ENCODE results near the gene SERTAD4.

Gene SERTAD4

GRCh38 chr1:210233495-210234328, 1.1 kb downstream of the SERTAD4 start:
- DNase-seq, result peak in 1 of 2 experiments; percentile 16

DNA sequence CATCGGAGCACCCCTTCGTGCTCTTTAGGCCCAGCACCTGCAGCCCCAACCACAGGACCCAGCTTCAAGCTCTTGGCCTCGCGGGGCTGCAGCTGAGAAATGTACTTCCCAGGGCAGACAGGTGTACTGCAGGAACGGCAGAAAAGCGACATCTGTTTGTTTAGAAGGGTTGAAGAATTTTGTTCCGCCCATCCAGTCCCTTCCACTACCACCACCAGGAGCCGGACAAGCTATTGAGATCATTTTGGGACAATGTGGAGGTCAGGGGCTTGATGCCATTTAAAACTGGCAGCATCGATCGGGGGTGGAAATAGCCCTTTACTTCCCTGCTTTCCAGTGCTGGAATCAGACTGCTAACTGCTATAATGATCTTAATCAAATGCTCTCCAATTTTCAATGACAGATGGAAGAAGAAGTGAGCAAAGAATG, 1.7 kb downstream of the SERTAD4 start:
- DNase-seq, result peak in 1 of 2 experiments; percentile 1

- DNase-seq, result no peak
Measured at GRCh38 chr1:210235363-210236053, 2.9 kb downstream of the SERTAD4 start.

DNA sequence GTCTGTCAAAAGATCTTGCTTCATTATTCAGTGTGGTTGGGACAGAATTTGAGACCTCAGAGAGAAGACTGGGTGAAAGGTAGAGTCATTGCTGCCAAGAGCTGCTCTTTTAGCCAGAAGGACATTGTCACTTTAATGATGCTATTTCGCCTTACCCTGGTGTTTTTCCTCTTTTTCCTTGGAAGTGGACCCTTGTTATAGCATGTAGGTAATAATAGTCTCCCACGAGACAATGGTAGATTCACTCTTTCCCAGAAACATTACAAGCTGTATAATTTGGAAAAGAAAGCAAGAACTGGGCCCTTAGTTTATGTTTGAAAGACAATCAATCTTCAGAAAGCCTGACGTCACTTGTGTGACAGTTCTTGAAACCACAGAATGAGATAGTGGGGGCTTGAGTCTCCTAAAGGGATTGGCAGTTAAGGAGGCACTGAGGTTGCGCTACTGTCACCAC, 3.8 kb downstream of the SERTAD4 start:
- DNase-seq, result no peak

DNA sequence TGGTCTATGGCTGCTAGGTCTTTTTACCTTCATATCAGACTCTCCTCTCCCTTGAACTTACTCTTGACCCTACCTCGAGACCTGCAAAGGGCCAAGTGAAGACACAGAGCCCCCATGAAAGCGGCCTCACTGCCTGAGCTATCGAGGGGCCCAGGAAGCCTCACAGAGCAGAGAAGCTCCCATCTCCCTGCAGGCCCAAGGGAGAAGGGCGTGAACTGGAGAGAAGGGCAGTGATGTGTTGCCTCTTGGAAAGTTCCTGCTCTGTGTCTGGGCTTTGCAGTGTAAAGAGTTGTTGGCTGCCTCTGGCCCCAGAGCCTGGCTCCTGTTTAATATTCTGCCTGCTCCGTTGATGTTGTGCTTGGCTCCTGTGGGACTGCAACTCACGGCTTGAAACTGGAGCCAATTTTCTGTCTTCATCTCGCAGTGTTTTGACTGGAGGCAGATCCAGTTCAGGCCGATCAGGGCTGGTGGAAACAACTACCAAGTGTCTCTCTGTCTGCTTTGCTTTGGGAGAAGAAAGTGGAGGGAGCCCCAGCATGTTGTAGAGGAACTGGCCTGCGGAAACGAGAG, 4.3 kb downstream of the SERTAD4 start:
- no peak for DNase-seq

DNA sequence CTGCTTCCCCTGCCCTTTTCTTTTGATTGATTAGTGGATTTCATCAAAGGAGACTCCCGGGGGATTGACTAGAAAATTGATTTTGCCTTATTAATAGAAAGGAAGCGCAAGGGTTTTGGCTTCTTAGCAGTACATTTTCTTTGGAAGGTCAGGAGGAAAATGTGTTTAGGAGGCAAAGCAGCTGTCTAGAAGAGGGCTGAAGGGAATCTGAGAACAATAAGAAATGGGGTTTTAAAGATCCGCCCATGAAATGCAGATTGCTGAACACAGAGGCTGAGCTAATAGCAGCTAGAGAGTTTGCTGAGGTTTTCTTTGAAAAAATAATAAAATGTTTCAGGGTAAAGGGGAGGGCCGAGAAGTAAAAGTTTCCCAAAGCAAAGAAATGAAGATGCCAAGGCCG, 4.9 kb downstream of the SERTAD4 start:
- no peak for DNase-seq

DNA sequence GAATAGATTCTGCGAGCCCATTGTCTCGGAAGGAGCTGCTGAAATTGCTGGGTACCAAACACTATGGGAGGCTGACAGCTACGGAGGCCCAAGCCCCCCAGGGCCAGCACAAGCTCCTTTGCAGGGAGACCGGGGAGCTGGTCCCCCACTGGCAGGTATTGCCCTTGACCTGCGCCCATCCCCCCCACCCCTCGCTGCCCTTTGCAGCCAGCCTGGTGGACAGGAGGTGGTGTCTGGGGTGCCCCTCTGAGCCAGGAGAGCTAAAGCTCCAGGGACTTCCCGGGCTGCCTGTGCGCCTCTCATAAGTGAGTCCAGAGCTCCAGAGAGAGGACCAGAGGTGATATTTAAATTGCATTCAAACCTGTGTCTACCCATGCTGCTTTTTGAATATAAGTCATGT, 5.4 kb downstream of the SERTAD4 start:
- no peak for DNase-seq

DNA sequence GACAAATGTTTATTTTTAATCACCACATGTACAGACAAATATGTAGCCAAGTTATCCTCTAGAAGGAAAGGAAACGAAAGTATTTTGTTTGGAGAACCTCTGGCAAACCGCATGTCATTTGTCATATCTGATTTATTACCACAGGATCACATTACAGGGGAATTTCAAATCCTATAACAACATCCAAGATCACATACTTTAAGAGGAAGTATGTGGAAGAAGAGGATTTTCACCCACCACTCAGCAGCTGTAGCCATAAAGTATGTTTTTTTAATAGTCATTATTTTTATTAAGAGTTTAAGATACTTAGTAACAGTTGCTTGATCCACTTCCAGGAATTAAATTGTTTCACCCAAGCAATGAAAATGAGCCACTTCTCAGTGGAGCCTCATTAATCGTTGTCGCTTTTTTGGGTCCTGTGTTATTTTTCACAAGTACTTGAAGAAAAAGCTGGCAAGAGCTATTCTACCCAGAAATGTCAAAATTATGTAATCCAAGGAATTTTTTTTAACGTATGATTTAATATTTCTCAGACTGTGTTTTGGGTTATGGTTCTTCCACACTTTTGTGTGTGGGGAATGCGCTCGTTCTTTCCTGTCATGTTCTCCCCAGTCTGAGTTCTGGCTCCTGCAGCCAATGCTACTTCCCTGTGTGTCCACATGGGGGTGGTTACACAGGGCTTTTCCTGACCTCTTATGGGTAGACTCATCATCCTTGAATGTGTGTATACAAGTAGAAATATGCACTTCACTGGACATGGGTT, 6.9 kb downstream of the SERTAD4 start:
- DNase-seq, result no peak

- DNase-seq, result no peak
Measured at GRCh38 chr1:210241121-210241520, 8.5 kb downstream of the SERTAD4 start.

GRCh38 chr1:210244746-210245367, 12.3 kb downstream of the SERTAD4 start:
- DNase-seq, result no peak

DNA sequence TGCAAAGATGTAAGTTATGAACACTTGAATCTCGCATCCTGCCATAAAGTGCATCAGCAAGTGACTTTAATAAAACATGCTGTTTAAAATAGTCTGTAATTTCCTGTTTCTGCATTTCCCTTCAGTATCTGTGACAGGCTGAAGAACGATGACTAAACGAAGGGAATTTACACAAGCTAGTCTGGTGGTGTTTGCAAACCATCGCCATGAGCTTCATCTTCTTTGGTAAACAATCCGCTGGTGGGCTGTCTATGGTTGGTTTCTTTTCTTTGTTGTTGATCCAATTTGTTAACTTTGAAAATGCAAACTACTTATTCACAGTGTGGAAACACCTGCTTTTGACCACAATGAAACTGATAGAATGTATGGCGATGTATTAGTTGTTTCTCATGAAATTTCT, 13.9 kb downstream of the SERTAD4 start:
- no peak for DNase-seq

DNA sequence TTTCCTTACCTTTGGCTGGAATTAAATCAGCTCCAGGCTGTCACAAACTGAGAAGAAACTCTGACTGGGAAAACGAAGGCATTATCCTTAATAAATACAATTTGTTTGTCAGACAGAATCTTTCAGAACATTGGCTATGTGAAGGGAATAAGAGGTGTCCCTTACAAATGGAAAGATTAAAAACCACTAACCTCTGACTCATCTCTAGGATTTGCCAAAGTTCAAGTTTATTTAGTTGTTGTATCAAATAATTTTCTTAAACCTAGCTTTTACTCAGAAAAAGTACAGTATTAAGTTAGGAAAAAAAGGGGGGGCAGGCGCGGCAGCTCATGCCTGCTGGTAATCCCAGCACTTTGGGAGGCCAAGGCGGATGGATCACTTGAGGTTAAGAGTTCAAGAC, 15.7 kb downstream of the SERTAD4 start:
- no peak for DNase-seq

- DNase-seq, result no peak
Measured at GRCh38 chr1:210250665-210250997, 18.0 kb downstream of the SERTAD4 start.

DNA sequence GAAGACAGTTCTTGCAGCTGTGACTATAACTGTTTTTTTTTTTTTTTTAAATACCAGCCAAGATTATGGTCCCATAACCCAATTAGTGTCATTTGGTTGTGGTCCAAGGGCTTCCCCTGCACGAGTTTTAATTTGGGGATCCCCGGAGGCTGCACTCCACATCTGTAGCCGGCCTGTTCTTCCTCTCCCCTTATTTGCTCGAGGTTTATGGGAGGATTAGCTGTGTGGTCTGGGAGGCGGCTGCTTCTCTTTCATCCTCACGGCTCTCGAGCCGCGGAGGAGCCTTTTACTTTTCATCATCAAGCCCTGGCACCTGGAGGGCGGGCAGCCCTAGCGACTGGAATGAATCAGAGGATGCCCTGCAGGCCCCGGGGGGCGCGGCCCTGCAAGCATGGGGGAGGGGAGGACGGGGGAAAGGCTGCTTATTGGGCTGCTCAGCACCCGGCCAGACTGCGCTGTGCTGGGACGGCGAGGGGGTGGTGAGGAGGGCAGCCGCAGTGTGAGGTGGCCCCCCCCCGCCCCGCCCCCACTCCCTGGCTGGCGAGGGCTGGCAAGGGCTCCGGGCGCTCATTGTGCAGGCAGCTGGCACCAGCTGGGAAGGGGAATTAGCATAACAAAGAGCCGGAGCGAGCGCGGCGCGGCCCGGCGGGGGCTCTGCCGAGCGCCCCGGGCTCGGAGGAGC, 18.5 kb downstream of the SERTAD4 start:
- peak in 1 of 2 experiments; percentile 8 for DNase-seq

DNA sequence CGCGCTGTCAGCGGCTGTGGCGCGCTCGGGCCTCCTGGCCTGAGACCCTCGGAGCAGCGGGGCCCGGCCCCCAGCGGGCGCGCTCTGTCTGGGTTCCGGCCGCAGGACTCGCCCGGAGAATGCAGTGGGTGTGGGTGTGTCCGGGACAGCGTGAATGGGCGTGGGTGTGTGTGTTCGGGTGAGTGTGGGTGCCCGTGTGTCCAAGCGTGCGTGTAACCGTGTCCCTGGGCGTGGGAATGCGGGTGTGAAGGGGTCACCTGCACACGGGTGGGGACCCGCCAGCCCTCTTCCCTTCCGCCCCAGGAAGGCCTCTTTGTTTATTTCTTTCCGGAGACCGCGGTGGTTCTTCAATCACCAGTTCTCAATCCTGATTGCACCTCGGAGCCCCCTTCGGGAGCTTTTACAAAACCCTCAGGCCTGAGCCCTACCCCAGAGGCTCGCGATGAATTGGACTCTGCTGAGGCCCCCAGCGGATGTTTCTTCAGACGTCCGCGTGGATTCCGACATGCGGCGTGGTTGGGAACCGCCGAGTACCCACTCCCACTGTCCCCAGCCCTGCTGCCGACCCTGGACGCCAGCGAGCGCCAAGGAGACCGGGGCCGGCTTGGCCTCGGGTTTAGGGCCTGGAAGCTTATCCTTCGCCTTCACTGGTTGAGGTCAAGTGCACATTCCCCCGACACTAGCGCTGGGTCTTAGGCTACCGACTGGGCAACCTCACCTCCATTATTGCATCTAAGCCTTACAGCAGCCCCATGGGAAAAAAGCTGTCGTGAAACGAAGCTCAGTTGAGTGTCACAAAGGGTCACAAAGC, 19.3 kb downstream of the SERTAD4 start:
- DNase-seq, result no peak

- DNase-seq, result no peak
Measured at GRCh38 chr1:210252621-210253051, 20.0 kb downstream of the SERTAD4 start.

DNA sequence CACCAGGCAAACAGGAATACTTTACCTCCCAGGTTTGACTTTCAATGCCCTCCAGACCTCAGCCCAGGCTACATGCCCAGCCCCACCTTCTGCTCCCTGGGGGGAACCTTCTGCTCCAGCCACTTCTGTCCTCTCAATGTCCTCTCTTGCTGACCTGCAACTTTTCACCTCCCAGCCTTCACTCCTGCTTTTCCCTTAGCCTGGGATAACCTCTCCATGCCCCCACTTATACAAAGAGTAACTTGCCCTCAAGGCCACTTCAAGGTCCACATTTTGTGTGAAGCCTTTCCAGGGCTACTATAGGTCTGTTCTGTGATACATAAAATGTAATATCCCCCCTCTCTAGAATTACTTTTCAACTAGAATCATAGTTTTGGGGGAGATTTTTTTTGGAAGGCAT, 21.7 kb downstream of the SERTAD4 start:
- no peak for DNase-seq

- no peak for DNase-seq
Measured at GRCh38 chr1:210257698-210258529, 25.3 kb downstream of the SERTAD4 start.

DNA sequence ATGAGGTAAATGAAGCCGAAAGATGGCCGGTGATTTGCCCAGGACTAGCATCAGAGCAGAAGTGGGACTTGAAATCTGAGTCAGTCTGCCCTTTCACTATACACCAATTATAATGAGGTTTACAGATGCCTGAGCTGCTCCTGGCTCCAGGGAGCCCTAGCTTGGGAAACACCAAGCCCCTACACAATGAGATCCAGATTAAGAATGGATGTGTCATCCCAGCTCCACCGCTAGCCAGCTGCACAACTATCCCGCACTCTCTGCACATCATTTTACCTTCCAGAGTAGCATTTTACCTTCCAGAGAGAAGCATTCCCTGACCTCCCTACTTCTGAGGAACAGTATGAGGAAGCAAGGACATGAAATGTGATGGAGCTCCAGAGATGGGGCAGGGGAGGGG, 27.0 kb downstream of the SERTAD4 start:
- DNase-seq, result no peak

DNA sequence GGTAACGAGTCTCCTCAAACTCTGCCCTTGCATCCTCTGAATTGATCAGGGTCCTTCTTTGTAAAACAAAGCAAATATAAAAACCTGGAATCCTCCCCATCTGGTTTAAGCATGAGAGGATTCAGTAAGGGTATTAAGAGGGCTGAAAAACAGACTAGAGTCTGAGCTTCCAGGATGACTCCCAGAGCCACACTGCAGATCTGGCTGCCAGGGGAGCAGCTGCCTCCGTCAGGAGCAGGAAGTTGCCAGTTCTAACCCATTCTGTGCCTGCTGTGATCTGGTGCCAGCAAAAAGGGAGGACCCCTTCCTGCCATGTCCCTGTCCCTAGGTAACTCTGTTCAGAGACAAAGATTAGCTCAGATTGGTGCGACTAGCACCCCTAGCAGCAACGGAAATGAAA, 27.5 kb downstream of the SERTAD4 start:
- no peak for DNase-seq
